HepG2 (cell line): ENCODE measurements around the gene NFE2. TPM values are rescaled to one million over a fixed set of nuclear protein-coding genes. Genes with fewer than 3 reads are reported as not detected.

Experiments used
- ATAC-seq: fragments of 200-7000 bp; cut with Tn5 transposase; 3 replicates; pipeline ENCODE4 v1.9.1; 2020; ENCODE audit warnings: mild to moderate bottlenecking, moderate library complexity
- BruUV-seq: library from RNA; stranded (reverse); fragments of 400-500 nt; replicated peaks from 2 replicates; lab custom pipeline; 2021; lab: Mats Ljungman, UMichigan
- CTCF ChIA-PET: fragments of 300-600 bp; formaldehyde crosslinking; extraction: SDS; loops from one replicate; lab custom pipeline; 2021; ENCODE audit warnings: low total read pairs, inconsistent platforms, low intra/inter-chr PET ratio; lab: Yijun Ruan, JAX
- POLR2A ChIA-PET: fragments of 350-600 bp; sonication (Branson Sonifier 250); formaldehyde crosslinking; loops from one replicate; lab custom pipeline; 2020; ENCODE audit warnings: antibody characterized with exemption, inconsistent platforms; lab: Yijun Ruan, JAX
- DNase-seq: peaks from one replicate; pipeline ENCODE4 v3.0.0-alpha.2; 2015; ENCODE audit warnings: low spot score
- FAIRE-seq: peaks from 3 replicates; lab custom pipeline; 2011; peaks lifted over from hg19 to GRCh38; lab: Jason Lieb, UNC
- H2AFZ ChIP-seq: one replicate; pipeline ENCODE4 v1.6.1; 2011; ENCODE audit warnings: low read length, inconsistent platforms
- H3K27ac ChIP-seq: fragments of 300-600 bp; 3 replicates; pipeline ENCODE4 v1.8.0; 2011; ENCODE audit warnings: mixed run types, mild to moderate bottlenecking, mixed read lengths, low read length, inconsistent platforms; ENCODE audit not compliant: insufficient read depth; ENCODE audit errors: extremely low read length
- H3K27me3 ChIP-seq, 2 experiments: fragments of 200-600 bp in 1 of 2; 2 replicates in 1 of 2; 3 replicates in 1 of 2; pipeline versions ENCODE4 v1.6.0 to v1.8.0; 2011; ENCODE audit warnings: low read length in 2 of 2, mild to moderate bottlenecking in 2 of 2, moderate library complexity in 2 of 2, inconsistent platforms in 1 of 2; ENCODE audit not compliant: insufficient read depth in 2 of 2, control insufficient read depth in 1 of 2
- H3K36me3 ChIP-seq, 2 experiments: fragments of 200-600 bp in 1 of 2; replicated peaks in 1 of 2; 2 replicates in 1 of 2; 3 replicates in 1 of 2; pipeline versions ENCODE4 v1.5.1 to v1.8.0; 2011; ENCODE audit warnings: low read length in 2 of 2, inconsistent platforms in 1 of 2; ENCODE audit not compliant: insufficient read depth in 2 of 2, control insufficient read depth in 1 of 2
- H3K4me1 ChIP-seq: 2 replicates; pipeline ENCODE4 v1.5.1; 2012; ENCODE audit warnings: low read length, inconsistent platforms; ENCODE audit not compliant: insufficient read depth
- H3K4me2 ChIP-seq: 2 replicates; pipeline ENCODE4 v1.6.0; 2011; ENCODE audit warnings: low read depth, low read length, inconsistent platforms
- H3K4me3 ChIP-seq, 3 experiments: fragments of 200-600 bp in 1 of 3; sonication (generic), shearing (Covaris generic) in 1 of 3; replicated peaks in 1 of 3; 2 replicates each; pipeline ENCODE4 v1.5.1; 2011 to 2016; ENCODE audit warnings: low read length in 3 of 3, inconsistent platforms in 2 of 3, low read depth in 2 of 3, mild to moderate bottlenecking in 2 of 3, control low read depth in 1 of 3, mixed read lengths in 1 of 3; ENCODE audit not compliant: insufficient read depth in 1 of 3
- H3K79me2 ChIP-seq: one replicate; pipeline ENCODE4 v1.6.1; 2011; ENCODE audit warnings: low read length, inconsistent platforms; ENCODE audit not compliant: insufficient read depth
- H3K9ac ChIP-seq: 2 replicates; pipeline ENCODE4 v1.6.0; 2011; ENCODE audit warnings: mild to moderate bottlenecking, low read depth, low read length, inconsistent platforms; ENCODE audit not compliant: insufficient read depth
- H3K9me3 ChIP-seq: 2 replicates; pipeline ENCODE4 v1.5.1; 2012; ENCODE audit warnings: mild to moderate bottlenecking, low read length
- H4K20me1 ChIP-seq: 2 replicates; pipeline ENCODE4 v1.6.0; 2011; ENCODE audit warnings: inconsistent platforms, mild to moderate bottlenecking, low read length, moderate library complexity; ENCODE audit not compliant: insufficient read depth
- ARID2 ChIP-seq: sonication (generic); formaldehyde crosslinking; IDR thresholded peaks from 2 replicates; pipeline ENCODE4 v1.8.1; 2022; ENCODE audit warnings: mild to moderate bottlenecking, missing genetic modification reagents, borderline replicate concordance
- ELF3 ChIP-seq: IDR thresholded peaks from 2 replicates; pipeline ENCODE4 v1.6.1; 2016; ENCODE audit warnings: missing genetic modification reagents, missing compliant biosample characterization
- SMARCE1 ChIP-seq: fragments of 450-650 bp; IDR thresholded peaks from 2 replicates; pipeline ENCODE4 v1.6.1; 2017; ENCODE audit warnings: borderline replicate concordance
- SUZ12 ChIP-seq: fragments of 150-350 bp; IDR thresholded peaks from 2 replicates; pipeline ENCODE4 v1.6.1; 2014; ENCODE audit warnings: low read depth, low read length
- TEAD3 ChIP-seq: optimal IDR thresholded peaks from 2 replicates; pipeline ENCODE3; 2016; ENCODE audit warnings: borderline replicate concordance
- YY1 ChIP-seq: IDR thresholded peaks from 2 replicates; pipeline ENCODE4 v1.6.1; 2011; ENCODE audit warnings: low read length, low read depth, moderate library complexity, mild to moderate bottlenecking; ENCODE audit not compliant: insufficient read depth, insufficient replicate concordance
- ZFP41 ChIP-seq: sonication (generic); formaldehyde crosslinking; IDR thresholded peaks from 2 replicates; pipeline ENCODE4 v1.4.0; 2020; ENCODE audit warnings: mild to moderate bottlenecking, missing genetic modification reagents, borderline replicate concordance
- ZNF253 ChIP-seq: sonication (generic); formaldehyde crosslinking; IDR thresholded peaks from 2 replicates; pipeline ENCODE4 v1.8.0; 2022; ENCODE audit warnings: mild to moderate bottlenecking, missing genetic modification reagents, borderline replicate concordance
- ZNF614 ChIP-seq: IDR thresholded peaks from 2 replicates; pipeline ENCODE4 v1.6.1; 2018; ENCODE audit warnings: missing biosample characterization, missing genetic modification reagents, inconsistent platforms, borderline replicate concordance
- ZNF878 ChIP-seq: sonication (generic); formaldehyde crosslinking; IDR thresholded peaks from 2 replicates; pipeline ENCODE4 v1.8.1; 2023; ENCODE audit warnings: mild to moderate bottlenecking, missing genetic modification reagents, moderate library complexity
- WGBS: methylation state at CpG from one replicate; pipeline ENCODE4 v1.1.6; 2017; ENCODE audit warnings: low lambda C conversion rate; 5-methylcytosine and 5-hydroxymethylcytosine counted together
- in situ Hi-C: cut with HindIII; loops from 2 replicates; pipeline ENCODE4 v1.10.0; 2017; ENCODE audit warnings: low pct_unique_long_range_greater_than_20kb; ENCODE audit not compliant: extremely low pct_ligation_motif_present
- intact Hi-C: fragments of 100-400 bp; cut with micrococcal nuclease; formaldehyde crosslinking; loops from one replicate; pipeline ENCODE4 v1.10.0; 2022; ENCODE audit not compliant: unreplicated experiment
- polyA plus RNA-seq, 8 experiments: library from polyadenylated mRNA; depleted of rRNA in 3 of 8; stranded (reverse) in 7 of 8; unstranded in 1 of 8; fragments of >200 nt; fragmentation: Illumina TruSeq in 4 of 8; extraction: Trizol in 4 of 8; gene quantifications; 2 replicates each; pipeline versions ENCODE4 v1.2.1 to v1.2.3, GENCODE V29; 2011 to 2016; ENCODE audit warnings: low read depth in 4 of 8, missing spikeins in 1 of 8, mixed read lengths in 1 of 8; ENCODE audit not compliant: insufficient read depth in 1 of 8
- total RNA-seq, 5 experiments: library from RNA; depleted of rRNA; stranded (reverse); fragments of >200 nt; fragmentation: Illumina TruSeq; extraction: Trizol; gene quantifications; 2 replicates each; pipeline ENCODE4 v1.2.3, GENCODE V29; 2016; ENCODE audit warnings: low read depth in 1 of 5
- TF ChIP-seq, protein P1 (sequence below): sonication (generic); formaldehyde crosslinking; IDR thresholded peaks from 2 replicates; pipeline ENCODE4 v1.9.0; 2022; ENCODE audit warnings: low read depth, missing genetic modification reagents
- TF ChIP-seq, protein P2 (sequence below): sonication (generic); formaldehyde crosslinking; IDR thresholded peaks from 2 replicates; pipeline ENCODE4 v1.5.0; 2020; ENCODE audit warnings: missing genetic modification reagents, mild to moderate bottlenecking, borderline replicate concordance
- TF ChIP-seq, protein P3 (sequence below): sonication (generic); formaldehyde crosslinking; IDR thresholded peaks from 2 replicates; pipeline ENCODE4 v1.5.1; 2020; ENCODE audit warnings: missing genetic modification reagents, mild to moderate bottlenecking, borderline replicate concordance
- TF ChIP-seq, protein P4 (sequence below): sonication (generic); formaldehyde crosslinking; IDR thresholded peaks from 2 replicates; pipeline ENCODE4 v1.5.1; 2020; ENCODE audit warnings: missing genetic modification reagents, mild to moderate bottlenecking, borderline replicate concordance

Gene NFE2
- total and polyA plus RNA-seq, 2 of the 13 experiments (the other 11 are each of a cell fraction or from before 2014, with no cell fraction given), result 4.5 to 7.8 TPM

DNA sequence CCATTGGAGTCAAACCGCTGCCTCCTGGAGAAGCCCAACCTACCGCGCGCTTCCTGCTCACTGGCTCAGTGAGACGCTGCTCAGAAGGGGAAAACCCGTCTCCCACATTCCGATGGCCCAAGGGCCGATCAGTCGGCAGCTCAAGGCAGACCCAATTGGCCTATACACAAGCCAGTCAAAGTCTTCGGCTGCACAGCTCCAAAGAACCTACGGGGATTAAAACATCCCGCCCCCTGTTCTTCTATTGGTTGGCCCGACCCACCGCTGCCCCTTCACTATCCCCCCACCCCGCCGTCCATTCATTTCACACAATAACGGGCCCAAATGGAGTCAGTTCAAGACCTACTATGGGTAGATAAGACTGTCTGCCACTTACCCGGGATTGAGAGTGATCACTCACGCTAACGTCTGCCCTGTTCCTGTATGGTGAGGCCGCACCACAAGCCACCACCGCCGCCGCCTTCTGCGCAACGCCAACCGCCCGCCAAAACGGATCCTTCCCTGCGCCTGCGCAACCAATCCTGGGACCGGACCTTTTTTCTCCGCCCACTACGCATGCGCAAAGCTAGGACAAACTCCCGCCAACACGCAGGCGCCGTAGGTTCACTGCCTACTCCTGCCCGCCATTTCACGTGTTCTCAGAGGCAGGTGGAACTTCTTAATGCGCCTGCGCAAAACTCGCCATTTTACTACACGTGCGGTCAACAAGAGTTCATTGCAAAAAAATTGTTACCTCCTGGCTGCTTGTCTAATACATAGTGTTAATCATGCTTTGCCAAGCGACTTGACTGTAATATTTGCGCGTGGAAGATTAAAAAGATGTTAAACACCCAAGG, 21.0 kb downstream of the NFE2 start, which contains the start of gene CBX5 (continued):
- TF ChIP-seq, protein P1, sequence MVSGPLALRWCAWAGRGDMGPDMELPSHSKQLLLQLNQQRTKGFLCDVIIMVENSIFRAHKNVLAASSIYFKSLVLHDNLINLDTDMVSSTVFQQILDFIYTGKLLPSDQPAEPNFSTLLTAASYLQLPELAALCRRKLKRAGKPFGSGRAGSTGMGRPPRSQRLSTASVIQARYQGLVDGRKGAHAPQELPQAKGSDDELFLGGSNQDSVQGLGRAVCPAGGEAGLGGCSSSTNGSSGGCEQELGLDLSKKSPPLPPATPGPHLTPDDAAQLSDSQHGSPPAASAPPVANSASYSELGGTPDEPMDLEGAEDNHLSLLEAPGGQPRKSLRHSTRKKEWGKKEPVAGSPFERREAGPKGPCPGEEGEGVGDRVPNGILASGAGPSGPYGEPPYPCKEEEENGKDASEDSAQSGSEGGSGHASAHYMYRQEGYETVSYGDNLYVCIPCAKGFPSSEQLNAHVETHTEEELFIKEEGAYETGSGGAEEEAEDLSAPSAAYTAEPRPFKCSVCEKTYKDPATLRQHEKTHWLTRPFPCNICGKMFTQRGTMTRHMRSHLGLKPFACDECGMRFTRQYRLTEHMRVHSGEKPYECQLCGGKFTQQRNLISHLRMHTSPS, result no peak
- TF ChIP-seq SMARCE1, result no peak
- no peak for TF ChIP-seq SUZ12
- TF ChIP-seq, protein P2, sequence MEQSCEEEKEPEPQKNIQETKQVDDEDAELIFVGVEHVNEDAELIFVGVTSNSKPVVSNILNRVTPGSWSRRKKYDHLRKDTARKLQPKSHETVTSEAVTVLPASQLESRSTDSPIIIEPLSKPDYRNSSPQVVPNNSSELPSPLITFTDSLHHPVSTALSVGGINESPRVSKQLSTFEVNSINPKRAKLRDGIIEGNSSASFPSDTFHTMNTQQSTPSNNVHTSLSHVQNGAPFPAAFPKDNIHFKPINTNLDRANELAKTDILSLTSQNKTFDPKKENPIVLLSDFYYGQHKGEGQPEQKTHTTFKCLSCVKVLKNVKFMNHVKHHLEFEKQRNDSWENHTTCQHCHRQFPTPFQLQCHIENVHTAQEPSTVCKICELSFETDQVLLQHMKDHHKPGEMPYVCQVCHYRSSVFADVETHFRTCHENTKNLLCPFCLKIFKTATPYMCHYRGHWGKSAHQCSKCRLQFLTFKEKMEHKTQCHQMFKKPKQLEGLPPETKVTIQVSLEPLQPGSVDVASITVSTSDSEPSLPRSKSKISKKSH (CRISPR knock-in tag), result no peak
- no peak for TF ChIP-seq ZNF253 (CRISPR knock-in tag)

DNA sequence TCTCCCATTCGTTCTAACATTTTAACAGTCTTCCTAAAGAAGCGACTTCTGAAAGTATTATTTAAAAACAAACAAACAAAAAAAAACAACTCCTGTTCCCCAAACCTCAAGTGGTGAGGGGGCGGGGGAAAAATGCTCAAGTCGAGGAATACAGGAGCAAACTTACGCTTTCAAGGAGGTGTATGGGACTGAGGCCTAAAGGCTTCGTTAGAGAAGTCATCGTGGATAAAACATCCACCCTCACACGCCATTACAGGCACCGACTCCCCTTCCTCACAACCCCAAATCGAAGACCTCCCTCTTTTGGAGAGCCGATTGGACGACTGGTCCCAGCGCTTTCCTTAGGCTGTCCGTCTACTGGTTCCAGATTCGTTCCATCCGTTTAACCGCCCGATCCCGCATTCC, 21.6 kb downstream of the NFE2 start:
- ATAC-seq, result no peak
- H2AFZ ChIP-seq, result no peak overlapping the region
- TF ChIP-seq ZFP41 (CRISPR knock-in tag) (peak; percentile 14; the same call in 1 of the 2 replicates), ZNF614 (CRISPR knock-in tag) (0 out of 2 replicates have a peak, but pooled peaks have one; percentile 7), YY1 (peak; percentile 36), ARID2 (CRISPR knock-in tag) (0 out of 2 replicates have a peak, but pooled peaks have one; percentile 7), TEAD3 (no peak), ZNF878 (0 out of 2 replicates have a peak, but pooled peaks have one; percentile 38), ELF3 (CRISPR knock-in tag) (no peak)
- TF ChIP-seq, protein P3, sequence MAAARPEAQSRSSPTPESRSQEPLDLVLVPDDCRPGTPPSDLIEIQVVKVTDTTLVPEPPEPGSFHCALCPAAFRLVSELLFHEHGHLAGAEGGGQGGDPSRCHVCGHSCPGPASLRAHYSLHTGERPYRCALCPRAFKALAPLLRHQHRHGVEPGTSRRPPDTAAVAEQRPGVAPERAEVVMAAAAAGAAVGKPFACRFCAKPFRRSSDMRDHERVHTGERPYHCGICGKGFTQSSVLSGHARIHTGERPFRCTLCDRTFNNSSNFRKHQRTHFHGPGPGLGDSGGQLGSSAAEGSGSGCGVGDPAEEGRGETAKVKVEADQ, result 0 out of 2 replicates have a peak, but pooled peaks have one; percentile 2
- TF ChIP-seq, protein P4, sequence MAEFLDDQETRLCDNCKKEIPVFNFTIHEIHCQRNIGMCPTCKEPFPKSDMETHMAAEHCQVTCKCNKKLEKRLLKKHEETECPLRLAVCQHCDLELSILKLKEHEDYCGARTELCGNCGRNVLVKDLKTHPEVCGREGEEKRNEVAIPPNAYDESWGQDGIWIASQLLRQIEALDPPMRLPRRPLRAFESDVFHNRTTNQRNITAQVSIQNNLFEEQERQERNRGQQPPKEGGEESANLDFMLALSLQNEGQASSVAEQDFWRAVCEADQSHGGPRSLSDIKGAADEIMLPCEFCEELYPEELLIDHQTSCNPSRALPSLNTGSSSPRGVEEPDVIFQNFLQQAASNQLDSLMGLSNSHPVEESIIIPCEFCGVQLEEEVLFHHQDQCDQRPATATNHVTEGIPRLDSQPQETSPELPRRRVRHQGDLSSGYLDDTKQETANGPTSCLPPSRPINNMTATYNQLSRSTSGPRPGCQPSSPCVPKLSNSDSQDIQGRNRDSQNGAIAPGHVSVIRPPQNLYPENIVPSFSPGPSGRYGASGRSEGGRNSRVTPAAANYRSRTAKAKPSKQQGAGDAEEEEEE (CRISPR knock-in tag), result peak; percentile 44; the same call in 1 of the 2 replicates

More for the DNA sequence above, 21.6 kb downstream of the NFE2 start:
- POLR2A ChIA-PET, result interaction anchor here (0.6 to 4.5 kb wide), 24 partner anchors 9 to 1539 kb away, joined by 3 to 176 read pairs (median 6); partner anchors contain the start of genes COPZ1, NFE2, ORMDL2 and SARNP
- Histone ChIP-seq H3K27ac (peak overlapping the region; percentile 96), H3K27me3 (no peaks in the 10 kb centered on the region; a peak in 1 of 5 replicates), H3K9ac (peak overlapping the region; percentile 100), H3K4me1 (peaks cover 64% of the 10 kb centered on the region), H3K36me3 (peaks cover 4 to 32% of the 10 kb centered on the region in 2 experiments; a peak in 4 of 5 replicates), H3K4me3 (peak overlapping the region; percentile 69 to 79 (median 75)), H4K20me1 (peaks cover 29% of the 10 kb centered on the region), H3K79me2 (peaks cover 75% of the 10 kb centered on the region), H3K4me2 (peak overlapping the region; percentile 79), H3K9me3 (no peaks in the 10 kb centered on the region)
- CTCF ChIA-PET, result no interaction called here
- no peak for FAIRE-seq
- DNase-seq, result no peak
- 2% methylated on average over 15 of the region's 19 CpGs for WGBS
- intact Hi-C loops, result no loop called here
- in situ Hi-C loops, result no loop called here
- TSS peak; percentile 73 for BruUV-seq
